G401.6 (cell line): ENCODE data around the gene POLR3K.

ENCODE experiments used
- FAIRE-seq: peaks from 2 replicates; lab custom pipeline; 2012; peaks lifted over from hg19 to GRCh38; lab: Jason Lieb, UNC

POLR3K gene

GRCh38 chr16:53346-54236 is at the start of gene POLR3K, which contains the start of gene SNRNP25:
TSS of gene POLR3K (minus strand) at chr16:53608. CDS start at chr16:53586, 22 bp downstream.
TSS of gene SNRNP25 (plus strand) at chr16:53828. CDS start at chr16:54017, 189 bp downstream.
- peak; percentile 90 for FAIRE-seq

DNA sequence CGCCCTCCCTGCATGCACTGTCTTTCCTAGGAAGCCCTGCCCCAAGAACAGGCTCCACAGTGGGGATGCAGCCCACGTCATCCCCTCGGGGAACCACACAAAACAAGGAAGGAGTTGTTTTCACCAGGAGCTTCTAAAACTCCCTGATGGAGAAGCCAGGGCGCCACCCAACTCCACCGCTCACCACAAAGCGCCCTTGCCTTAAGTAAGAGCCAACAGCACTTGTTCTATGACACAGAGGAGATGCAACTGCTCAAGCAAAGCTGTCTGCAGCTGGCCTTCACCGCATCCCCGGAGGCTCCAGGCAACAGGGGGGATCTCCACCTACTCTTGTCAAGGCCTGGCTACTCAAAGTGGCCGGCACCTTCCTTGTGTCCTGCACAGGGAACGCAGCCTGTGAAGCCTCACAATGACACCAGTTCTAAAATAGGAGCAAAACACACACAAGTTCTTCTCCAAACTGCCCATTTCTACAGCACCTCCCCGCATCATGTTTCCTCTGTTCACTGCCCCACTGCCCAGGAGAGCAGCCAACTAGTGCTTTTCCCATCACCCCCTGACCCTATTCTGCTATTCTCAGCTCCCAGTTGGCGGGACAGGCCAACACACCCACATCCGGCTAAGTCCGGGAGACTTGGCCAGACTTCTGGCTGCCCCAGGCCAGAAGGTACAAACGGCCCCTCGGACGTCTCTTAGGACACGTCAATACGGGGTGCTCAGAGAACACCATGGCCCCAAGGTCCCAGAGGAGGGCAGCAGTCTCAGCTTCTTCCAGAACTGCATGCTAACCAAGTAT is 48.9 kb upstream of the POLR3K start:
- FAIRE-seq, result no peak

DNA sequence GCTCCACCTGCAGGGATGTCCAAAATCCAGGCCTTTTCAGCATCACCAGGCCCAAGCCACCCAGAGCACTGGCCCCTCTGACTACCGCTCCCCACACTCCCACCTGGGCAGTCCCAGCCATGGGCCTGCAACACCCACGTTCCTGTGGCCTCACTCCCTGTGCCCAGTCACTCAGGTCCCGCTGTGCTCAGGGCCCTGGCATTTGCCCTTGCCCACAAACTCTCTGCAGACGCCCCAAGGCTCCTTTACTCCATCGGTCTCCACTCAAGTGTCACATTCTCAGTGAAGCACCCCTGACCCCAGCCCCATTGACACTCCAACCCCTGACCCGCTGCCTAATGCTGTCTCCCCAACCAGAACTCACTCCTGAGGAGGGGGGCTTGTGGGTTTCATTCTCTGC is 48.2 kb upstream of the POLR3K start:
- FAIRE-seq, result no peak

DNA sequence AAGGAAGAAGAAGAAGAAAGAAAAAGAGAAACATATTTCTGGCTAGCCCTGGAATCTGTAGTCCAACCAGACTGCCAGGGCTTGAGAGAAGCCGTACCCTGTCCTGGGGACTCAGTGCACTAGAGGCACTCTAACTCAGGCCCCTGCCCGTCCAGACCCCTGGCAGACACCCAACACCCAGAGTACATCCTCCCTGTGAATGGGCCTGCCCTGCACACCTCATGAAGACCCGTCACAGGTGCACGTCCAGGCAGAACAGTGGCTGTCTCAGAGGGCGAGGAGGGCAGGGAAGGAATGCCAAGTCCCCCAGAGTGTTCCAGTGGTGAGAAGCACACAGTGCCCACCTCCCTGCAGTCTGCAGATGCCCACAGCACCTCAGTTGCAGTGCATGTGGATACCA is 47.6 kb upstream of the POLR3K start:
- no peak for FAIRE-seq

GRCh38 chr16:97822-98221 is 44.4 kb upstream of the POLR3K start:
- FAIRE-seq, result no peak

DNA sequence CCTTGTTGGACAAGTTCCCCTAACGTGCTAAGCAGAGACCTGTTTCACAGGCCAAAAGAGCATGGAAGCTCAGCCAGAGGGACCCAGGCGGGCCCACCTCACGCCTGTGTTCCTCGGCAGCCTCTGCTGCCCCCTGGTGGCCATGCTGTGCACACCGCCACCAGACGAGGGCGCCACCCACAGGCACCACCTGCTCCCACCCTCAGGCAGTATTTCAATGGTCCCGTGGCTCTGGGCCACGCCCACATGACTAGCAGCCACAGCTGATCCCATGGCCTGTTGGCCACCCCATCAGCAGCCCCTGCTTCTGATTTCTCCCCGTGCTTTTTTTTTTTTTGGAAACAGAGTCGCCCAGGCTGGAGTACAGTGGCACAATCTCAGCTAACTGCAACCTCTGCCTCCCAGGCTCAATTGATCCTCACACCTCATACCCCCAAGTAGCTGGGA is 43.5 kb upstream of the POLR3K start:
- peak; percentile 83 for FAIRE-seq

DNA sequence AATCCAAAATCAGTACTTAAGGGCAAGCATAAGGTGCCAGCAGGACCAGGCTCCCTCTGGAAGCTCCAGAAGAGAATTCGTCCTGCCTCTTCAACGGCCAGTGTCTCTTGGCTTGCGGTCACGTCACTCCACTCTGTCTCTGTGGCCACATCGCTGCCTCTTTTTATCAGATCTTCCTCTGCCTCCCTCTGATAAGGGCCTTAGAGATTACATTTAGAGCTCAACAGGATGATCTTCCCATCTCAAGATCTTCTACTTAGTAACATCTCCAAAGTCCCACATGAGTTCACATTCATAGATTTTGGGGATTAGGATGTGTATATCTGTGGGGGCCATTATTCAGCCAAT is 41.5 kb upstream of the POLR3K start:
- no peak for FAIRE-seq

DNA sequence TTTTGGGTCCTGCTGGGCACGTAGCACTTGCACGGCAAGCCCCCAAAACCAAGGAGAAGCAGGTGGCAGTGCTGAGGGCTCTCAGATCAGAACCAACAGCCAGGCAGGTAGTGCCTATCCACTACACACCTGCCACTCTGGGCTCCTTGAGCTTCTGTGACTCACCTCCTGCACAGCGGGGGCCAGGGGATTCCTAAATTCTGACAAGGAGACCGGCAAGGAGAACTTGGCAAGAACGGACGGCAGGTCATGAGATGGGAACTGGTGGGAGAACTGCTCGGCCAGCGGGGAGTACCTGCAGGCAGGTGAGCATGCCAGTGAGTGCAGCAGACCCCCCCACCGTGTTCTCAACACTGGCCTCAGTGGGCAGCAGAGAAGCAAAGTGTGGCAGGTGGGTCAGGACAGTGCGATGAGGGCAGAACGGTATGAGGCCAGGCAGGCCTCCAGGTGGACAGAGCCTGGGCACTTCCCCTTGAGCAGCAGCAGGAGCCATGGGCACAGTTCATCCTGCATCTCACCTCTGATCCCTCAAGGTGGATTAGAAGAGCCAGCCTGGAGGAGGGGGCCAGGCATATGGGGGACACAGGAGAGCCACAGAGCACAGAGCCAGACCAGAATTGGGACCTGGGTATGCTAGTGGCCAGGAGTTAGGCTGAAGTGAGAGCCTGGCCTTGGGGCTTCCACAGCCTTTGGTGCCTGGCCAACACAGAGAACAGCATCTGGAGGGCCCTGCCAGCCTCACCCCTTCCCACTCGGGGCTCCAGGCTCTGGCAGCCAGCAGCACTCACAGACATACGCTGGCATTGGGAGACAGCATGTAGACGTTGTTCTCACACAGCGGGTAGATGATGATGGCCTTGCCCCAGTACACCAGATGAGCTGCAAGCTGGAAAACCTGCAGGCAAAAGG is 39.3 kb upstream of the POLR3K start:
- no peak for FAIRE-seq

GRCh38 chr16:91484-91883 is 38.1 kb upstream of the POLR3K start:
- FAIRE-seq, result no peak

- no peak for FAIRE-seq
These were observed 36.2 kb upstream of the POLR3K start for GRCh38 chr16:89391-90302.

DNA sequence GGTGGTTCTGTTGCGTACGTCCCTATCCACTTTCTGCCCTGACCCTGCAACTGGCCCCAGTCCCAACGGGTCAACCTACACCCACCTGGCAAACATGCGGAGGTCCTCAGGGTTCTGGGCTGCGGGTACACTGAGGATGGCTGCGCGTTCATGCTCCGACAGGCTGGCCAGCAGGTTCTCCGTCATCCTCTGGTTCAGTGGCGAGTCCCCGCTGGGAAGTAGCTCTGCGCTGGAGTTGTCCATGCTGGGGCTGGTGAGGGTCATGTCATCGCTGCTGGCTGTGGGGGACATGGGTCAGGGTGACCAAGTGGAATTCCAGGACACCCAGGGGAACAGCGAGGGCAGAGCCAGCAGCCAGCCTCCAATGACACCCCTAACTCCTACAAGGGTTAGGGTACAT is 35.2 kb upstream of the POLR3K start:
- no peak for FAIRE-seq

GRCh38 chr16:86483-86952 is 33.1 kb upstream of the POLR3K start:
- FAIRE-seq, result no peak

DNA sequence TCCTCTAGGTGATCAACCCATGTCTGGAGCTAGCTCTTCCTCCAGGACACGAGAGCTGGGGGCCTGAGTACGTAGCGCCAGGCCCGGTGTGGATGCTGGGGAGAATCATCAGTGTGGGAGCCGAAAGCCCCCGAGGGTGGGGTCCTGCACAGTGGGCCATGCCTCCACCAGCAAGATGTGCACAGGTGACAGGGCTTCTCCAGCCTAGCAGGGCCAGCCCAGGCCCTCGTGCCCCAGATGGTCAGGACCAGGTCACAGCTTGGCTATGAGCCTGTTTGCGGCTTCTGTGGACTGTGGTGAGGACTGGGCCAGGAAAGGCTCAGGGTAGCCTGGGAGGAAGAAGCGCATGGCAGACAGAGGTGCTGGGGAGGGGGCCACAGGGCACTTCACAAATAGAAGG is 32.5 kb upstream of the POLR3K start:
- FAIRE-seq, result no peak

GRCh38 chr16:85407-85782 is 32.0 kb upstream of the POLR3K start:
- no peak for FAIRE-seq

DNA sequence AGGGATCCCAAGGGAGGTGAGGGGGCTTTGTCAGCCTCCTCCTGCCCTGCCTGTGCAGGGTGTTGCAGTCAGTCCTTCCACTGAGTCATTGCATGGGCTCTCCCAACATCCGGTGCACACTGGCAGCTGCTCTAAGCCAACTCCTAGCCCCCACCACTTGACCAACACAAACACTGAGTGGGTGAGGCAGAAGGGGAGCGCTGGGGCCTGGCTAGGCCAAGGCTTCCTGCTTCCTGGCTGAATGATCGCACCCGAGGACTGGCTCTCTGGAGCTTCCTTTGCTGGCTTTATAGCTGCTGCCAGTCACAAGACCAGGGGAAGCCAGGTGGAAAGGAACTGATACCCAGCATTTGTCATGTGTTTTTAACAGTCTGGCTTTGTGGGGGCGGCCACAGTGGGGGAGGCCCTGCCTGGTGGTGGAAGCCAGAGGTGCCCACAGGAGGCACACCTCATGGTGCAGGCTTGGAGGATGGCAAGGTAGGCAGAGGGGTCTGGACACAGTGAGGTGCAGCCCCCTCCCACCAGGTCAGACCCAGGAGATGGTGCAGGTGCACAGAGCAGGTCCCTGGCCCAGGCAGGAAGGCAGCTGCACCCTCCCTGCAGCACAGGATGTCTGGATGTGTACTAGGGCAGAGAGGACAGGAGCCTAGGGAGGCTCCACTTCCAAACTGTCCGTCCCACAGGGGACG is 31.5 kb upstream of the POLR3K start:
- FAIRE-seq, result no peak

DNA sequence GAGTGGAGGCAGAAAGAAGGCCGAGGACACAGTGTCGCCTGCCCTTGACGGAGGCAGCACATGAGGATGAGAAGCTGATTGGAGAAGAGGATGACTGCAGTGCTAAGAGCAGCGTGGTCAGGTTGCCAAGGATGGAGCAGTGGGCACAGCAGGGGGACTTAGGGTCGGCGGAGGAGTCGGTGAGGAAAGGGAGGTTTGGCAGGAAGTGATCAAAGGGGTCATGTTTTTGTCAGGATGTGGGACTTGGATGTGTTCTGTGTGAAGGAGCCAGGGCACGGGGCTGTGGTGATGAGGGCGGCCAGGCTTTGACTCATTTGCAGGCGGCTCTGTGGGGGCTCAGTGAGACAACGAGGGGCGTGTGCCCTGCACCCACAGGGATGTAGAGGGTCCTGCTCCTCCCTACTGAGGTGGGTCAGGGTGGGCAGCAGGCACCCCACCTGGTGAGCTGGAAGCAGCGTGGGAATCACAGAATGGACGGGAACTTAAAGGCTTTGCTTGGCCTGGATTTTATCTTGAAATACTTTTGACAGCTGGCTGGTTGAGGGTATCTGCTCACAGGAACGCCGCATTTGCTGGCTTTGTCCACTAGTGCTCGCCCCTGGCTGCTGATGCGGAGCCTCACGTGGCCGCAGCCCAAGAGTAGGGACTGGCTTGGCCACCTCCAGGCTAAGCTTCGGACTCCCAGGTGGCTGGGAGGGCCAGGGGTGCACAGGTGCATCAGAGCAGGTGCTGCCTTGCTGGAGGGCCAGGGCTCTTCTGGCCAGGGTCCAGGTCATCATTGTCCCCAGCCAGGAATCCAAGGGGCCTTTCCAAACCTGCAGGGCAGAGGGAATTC is 30.6 kb upstream of the POLR3K start:
- no peak for FAIRE-seq

DNA sequence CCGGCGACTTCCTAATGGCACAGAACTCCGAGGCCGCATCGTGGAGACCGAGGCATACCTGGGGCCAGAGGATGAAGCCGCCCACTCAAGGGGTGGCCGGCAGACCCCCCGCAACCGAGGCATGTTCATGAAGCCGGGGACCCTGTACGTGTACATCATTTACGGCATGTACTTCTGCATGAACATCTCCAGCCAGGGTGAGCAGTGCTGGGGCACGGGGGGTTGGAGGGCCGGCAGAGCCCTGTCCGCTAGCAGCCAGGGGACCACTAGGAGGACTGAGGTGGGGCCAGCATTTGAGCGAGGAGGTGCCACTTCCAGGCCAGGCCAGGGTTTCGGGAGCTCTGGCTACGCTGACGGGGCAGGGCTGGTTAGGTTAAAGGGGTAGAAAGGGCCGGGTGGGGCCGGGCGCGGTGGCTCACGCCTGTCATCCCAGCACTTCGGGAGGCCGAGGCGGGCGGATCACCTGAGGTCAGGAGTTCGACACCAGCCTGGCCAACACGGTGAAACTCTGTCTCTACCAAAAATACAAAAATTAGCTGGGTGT is 29.7 kb upstream of the POLR3K start:
- no peak for FAIRE-seq

GRCh38 chr16:79151-80054 is 26.0 kb upstream of the POLR3K start:
- no peak for FAIRE-seq
